Subcutaneous adipose tissue (tissue), 4 donors: ENCODE measurements around the gene ADAM19. TPM values are rescaled to one million over a fixed set of nuclear protein-coding genes. Genes with fewer than 3 reads are reported as not detected.

Experiments
- total RNA-seq, 4 donors: library from RNA; depleted of rRNA; stranded (reverse); fragments of >200 nt; gene quantifications; one replicate each; pipeline ENCODE4 v1.1.0, GENCODE V29; 2016
- TF ChIP-seq, protein P1 (sequence below): fragments of 450-650 bp; IDR thresholded peaks from one replicate; pipeline ENCODE4 v1.5.1; 2016; ENCODE audit warnings: low read depth, mild to moderate bottlenecking, control low read depth, antibody characterized with exemption, moderate library complexity

The ADAM19 gene, protein sequence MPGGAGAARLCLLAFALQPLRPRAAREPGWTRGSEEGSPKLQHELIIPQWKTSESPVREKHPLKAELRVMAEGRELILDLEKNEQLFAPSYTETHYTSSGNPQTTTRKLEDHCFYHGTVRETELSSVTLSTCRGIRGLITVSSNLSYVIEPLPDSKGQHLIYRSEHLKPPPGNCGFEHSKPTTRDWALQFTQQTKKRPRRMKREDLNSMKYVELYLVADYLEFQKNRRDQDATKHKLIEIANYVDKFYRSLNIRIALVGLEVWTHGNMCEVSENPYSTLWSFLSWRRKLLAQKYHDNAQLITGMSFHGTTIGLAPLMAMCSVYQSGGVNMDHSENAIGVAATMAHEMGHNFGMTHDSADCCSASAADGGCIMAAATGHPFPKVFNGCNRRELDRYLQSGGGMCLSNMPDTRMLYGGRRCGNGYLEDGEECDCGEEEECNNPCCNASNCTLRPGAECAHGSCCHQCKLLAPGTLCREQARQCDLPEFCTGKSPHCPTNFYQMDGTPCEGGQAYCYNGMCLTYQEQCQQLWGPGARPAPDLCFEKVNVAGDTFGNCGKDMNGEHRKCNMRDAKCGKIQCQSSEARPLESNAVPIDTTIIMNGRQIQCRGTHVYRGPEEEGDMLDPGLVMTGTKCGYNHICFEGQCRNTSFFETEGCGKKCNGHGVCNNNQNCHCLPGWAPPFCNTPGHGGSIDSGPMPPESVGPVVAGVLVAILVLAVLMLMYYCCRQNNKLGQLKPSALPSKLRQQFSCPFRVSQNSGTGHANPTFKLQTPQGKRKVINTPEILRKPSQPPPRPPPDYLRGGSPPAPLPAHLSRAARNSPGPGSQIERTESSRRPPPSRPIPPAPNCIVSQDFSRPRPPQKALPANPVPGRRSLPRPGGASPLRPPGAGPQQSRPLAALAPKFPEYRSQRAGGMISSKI
- total RNA-seq, result 1 to 10 TPM; 1.4 to 2.9 (median 2.2) TPM

DNA sequence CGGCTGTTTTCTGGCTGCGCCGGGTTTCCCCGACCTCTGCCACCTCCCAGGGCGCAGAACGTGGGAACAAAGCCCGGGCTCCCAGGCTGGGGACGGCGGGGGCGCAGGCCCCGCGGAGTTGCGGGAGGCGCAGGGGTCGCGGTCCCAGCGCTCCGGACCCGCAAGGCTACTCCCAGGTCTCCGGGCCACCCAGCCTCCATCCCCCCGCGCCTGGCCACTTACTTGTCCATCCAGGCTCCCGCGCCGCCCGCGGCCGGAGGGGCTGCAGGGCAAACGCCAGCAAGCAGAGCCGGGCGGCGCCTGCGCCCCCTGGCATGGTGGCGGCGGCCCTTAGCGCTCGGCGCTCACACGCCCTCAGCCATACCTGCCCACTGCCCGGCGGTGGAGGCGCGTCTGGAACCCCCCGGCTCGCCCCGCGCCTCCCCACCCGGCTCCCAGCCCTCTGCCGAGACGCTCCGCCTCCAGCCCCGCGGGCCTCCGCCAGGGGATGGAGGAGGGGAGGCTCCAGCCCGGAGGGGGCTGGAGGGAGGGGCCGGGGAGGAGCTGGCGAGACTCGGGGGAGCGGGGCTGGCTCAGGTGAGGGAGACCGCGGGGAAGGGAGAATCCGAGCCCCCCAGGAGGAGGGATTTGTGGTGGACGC, at the start of gene ADAM19:
Gene ADAM19 (minus strand): TSS at position 395 of the 640 bp plus-strand sequence. CDS start 79 bp downstream, at position 316.
- TF ChIP-seq, protein P1, sequence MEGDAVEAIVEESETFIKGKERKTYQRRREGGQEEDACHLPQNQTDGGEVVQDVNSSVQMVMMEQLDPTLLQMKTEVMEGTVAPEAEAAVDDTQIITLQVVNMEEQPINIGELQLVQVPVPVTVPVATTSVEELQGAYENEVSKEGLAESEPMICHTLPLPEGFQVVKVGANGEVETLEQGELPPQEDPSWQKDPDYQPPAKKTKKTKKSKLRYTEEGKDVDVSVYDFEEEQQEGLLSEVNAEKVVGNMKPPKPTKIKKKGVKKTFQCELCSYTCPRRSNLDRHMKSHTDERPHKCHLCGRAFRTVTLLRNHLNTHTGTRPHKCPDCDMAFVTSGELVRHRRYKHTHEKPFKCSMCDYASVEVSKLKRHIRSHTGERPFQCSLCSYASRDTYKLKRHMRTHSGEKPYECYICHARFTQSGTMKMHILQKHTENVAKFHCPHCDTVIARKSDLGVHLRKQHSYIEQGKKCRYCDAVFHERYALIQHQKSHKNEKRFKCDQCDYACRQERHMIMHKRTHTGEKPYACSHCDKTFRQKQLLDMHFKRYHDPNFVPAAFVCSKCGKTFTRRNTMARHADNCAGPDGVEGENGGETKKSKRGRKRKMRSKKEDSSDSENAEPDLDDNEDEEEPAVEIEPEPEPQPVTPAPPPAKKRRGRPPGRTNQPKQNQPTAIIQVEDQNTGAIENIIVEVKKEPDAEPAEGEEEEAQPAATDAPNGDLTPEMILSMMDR, result no peak

DNA sequence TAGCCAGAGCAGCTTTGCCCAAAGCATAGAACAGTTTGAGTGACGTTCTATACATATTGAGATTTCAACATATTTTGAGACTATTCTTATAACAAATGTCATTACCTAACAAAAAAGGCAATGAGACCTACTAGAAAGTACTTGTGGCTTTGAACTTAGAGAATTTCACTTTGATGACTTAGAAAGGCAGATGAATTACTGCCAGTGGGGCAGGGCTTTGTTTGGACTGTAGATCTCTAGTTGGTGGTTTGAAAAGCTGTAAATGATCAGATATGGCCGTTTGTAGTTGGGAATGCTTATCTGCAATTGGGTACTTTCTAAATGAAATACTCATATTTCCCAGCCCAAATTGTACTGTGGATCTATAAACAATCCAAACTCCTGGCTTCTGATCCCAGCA, 48.6 kb upstream of the ADAM19 start:
- TF ChIP-seq, protein P1, result no peak

DNA sequence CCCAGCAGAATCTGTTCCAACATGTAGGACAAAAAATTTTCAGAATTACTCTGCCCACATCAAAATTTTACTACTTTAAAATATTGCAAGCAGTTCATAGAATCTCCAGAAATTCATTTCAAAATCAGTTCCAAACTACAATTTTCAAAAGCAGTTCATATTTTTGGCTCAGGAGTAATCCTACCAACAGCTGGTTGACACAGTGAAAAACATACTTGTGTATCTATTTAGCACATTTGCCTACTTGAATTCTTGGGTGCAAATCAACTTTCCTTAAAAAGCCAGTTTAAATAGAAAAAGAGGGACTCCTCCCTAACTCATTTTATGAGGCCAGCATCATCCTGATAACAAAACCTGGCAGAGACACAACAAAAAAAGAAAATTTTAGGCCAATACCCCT, 45.2 kb upstream of the ADAM19 start:
- TF ChIP-seq, protein P1, result no peak

DNA sequence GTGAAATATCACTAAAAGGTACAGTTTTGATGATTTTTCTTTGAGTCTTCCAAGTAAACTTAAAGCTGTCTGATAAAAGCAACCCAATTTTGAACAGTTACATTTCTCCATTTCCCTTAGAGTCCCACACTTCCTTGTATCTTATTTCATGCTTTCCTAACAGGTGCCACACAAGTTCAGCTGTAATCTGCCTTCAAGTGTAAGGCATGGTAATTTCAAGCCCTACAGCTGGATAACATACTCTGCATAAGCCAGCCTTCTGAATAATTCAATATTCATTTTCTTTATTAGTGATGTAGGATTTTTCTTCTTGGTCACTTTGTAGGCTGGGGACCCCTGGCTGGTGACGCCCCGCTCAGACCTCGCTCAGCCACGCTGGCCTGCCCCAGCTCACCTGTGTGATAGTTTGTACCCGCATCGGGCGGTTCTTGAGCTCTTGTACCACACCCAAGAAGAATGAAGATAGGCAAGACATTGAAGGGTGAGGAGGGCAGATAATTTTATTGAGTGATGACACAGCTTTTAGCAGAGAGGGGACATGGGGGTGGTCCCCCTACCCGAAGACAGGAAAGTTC, 42.7 kb upstream of the ADAM19 start:
- TF ChIP-seq, protein P1, result no peak

DNA sequence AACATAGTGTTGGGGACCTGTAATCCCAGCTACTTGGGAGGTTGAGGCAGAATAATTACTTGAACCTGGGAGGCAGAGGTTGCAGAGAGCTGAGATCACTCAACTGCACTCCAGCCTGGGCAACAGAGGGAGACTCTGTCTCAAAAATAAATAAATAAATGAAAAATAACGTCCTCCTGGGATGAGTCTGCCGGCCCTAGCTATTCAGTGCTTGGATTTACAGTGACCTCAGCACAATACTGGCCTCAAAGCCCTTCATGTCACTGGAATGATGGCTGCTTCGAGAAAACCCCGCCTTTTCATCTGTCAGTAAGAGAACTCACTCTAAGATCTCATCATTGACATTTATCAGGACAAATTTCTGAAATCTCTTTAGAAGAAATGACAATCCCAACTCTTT, 41.2 kb upstream of the ADAM19 start:
- TF ChIP-seq, protein P1, result no peak

DNA sequence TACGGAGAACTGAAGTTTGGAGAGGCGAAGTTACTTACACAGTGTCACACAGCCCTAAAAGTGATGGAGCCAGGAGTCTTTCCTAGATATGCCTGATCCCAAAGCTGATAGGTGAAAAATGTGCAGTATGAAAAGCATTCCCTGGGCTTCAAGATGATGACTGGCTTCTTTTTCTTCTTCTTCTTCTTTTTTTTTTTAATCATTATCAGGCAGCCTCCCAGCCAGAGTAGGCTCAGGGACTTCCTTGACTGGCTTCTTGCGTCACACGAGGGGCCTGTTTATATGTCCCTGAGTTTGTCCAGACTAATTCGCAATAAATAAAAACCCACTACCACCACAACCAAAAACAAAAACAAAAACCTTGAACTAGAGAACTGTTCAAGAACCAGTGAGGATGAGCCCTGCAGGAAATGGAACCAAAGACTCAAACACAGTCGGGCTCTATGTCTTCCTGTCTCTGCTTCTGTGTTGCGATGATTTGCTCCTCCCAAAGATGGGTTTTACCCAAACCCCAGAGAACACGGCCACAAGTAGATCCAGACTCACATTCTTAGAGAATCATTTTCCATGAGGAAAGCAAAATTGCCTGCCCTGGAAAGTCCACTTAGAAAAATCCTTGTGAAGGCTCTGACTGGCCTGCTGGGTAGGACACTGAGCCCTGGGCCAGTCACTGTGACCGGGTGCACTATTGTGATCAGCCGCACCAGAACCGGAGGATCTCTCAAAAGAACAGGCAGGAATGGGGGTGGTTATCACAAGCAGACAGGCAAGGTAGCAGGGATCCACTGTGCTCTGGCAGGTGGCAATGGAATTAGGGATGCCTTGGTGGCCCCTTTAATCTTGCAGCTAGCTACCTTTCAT, 38.0 kb upstream of the ADAM19 start:
- TF ChIP-seq, protein P1, result no peak
